ENCODE measurements around the gene SPDL1.
"Not testable (repeated sequence)": the region's sequence is repeated elsewhere in the genome, so short reads cannot be mapped to it uniquely, and the experiment has no call there.

The SPDL1 gene

GRCh38 chr5:169576181-169576598 lies 7.4 kb upstream of the SPDL1 start:
- DNase-seq: no peak

GRCh38 chr5:169577951-169578350 lies 5.6 kb upstream of the SPDL1 start:
- DNase-seq: no peak

GRCh38 chr5:169580964-169581363 lies 2.6 kb upstream of the SPDL1 start:
- DNase-seq: no peak

- DNase-seq: peak; percentile 15
These were observed 1.9 kb upstream of the SPDL1 start for GRCh38 chr5:169581580-169582227.

GRCh38 chr5:169583101-169583423 lies 511 bp upstream of the SPDL1 start:
- DNase-seq: no peak

- no peak for DNase-seq
These were observed 1.5 kb downstream of the SPDL1 start for GRCh38 chr5:169584998-169585451.

- no peak for DNase-seq
These were observed 7.0 kb downstream of the SPDL1 start for GRCh38 chr5:169590602-169591001.

- no peak for DNase-seq
These were observed 8.1 kb downstream of the SPDL1 start for GRCh38 chr5:169591636-169592035.

GRCh38 chr5:169592937-169593650 lies 9.5 kb downstream of the SPDL1 start:
- no peak for DNase-seq

- no peak for DNase-seq
These were observed 11.7 kb downstream of the SPDL1 start for GRCh38 chr5:169595172-169595820.

- no peak for DNase-seq
These were observed 15.9 kb downstream of the SPDL1 start for GRCh38 chr5:169599451-169599850.

GRCh38 chr5:169602535-169602934 lies 19.0 kb downstream of the SPDL1 start:
- no peak for DNase-seq

- no peak for DNase-seq
These were observed 22.7 kb downstream of the SPDL1 start for GRCh38 chr5:169606279-169606678.

- no peak for DNase-seq
These were observed 24.3 kb downstream of the SPDL1 start for GRCh38 chr5:169607882-169608281.

- no peak for DNase-seq
These were observed 26.1 kb downstream of the SPDL1 start for GRCh38 chr5:169609716-169610115.

GRCh38 chr5:169610606-169611005 lies 27.0 kb downstream of the SPDL1 start:
- no peak for DNase-seq

- DNase-seq: no peak
These were observed 32.0 kb downstream of the SPDL1 start for GRCh38 chr5:169615561-169615960.

- not testable (repeated sequence) for DNase-seq
These were observed 40.7 kb downstream of the SPDL1 start for GRCh38 chr5:169624307-169624706.

GRCh38 chr5:169626779-169627178 lies 43.2 kb downstream of the SPDL1 start:
- DNase-seq: no peak

- DNase-seq: no peak
These were observed 44.0 kb downstream of the SPDL1 start for GRCh38 chr5:169627551-169627950.

GRCh38 chr5:169628892-169629291 lies 45.3 kb downstream of the SPDL1 start:
- no peak for DNase-seq

- DNase-seq: no peak
These were observed 46.4 kb downstream of the SPDL1 start for GRCh38 chr5:169629847-169630548.

- no peak for DNase-seq
These were observed 47.8 kb downstream of the SPDL1 start for GRCh38 chr5:169631360-169631759.

- no peak for DNase-seq
These were observed 49.4 kb downstream of the SPDL1 start for GRCh38 chr5:169632946-169633345.
